Esophagus (tissue), 2 donors: ENCODE data around the gene FEZF1. TPM values are rescaled to one million over a fixed set of nuclear protein-coding genes. Genes with fewer than 3 reads are reported as not detected.

Experiments used
- H3K27ac ChIP-seq, 2 donors: one replicate each; pipeline ENCODE4 v1.5.1; 2013; ENCODE audit warnings: low read depth in 2 of 2, mild to moderate bottlenecking in 2 of 2, inconsistent platforms in 1 of 2, low read length in 1 of 2, moderate library complexity in 1 of 2
- H3K27me3 ChIP-seq, 2 donors: one replicate each; pipeline ENCODE4 v1.6.1; 2013; ENCODE audit warnings: low read length in 2 of 2, control low read depth in 1 of 2, mild to moderate bottlenecking in 1 of 2; ENCODE audit not compliant: insufficient read depth in 2 of 2, control insufficient read depth in 1 of 2
- H3K36me3 ChIP-seq, 2 donors: one replicate each; pipeline ENCODE4 v1.6.1; 2013; ENCODE audit warnings: low read length in 1 of 2; ENCODE audit not compliant: control insufficient read depth in 2 of 2, insufficient read depth in 2 of 2
- H3K4me1 ChIP-seq, 2 donors: one replicate each; pipeline ENCODE4 v1.6.1; 2013; ENCODE audit warnings: low read length in 1 of 2; ENCODE audit not compliant: control insufficient read depth in 2 of 2, insufficient read depth in 2 of 2
- H3K4me3 ChIP-seq, 2 donors: one replicate each; pipeline ENCODE4 v1.5.1; 2013; ENCODE audit warnings: low read length in 2 of 2, mild to moderate bottlenecking in 2 of 2, low read depth in 1 of 2, moderate library complexity in 1 of 2
- H3K9me3 ChIP-seq, 2 donors: one replicate each; pipeline ENCODE4 v1.6.1; 2013; ENCODE audit warnings: mild to moderate bottlenecking in 2 of 2, low read depth in 1 of 2, low read length in 1 of 2, moderate library complexity in 1 of 2; ENCODE audit not compliant: control insufficient read depth in 2 of 2, insufficient read depth in 1 of 2
- WGBS, 2 donors: extraction: QIAGEN DNeasy Blood & Tissue Kit; methylation state at CpG; one replicate each; pipeline ENCODE4 v1.1.7; 2013; 5-methylcytosine and 5-hydroxymethylcytosine counted together
- polyA plus RNA-seq, 2 donors: library from polyadenylated mRNA; stranded (reverse); fragments of 200-250 nt; gene quantifications; one replicate each; pipeline ENCODE4 v1.2.3, GENCODE V29; 2013
- donor health status: healthy with polysubstance abuse.
- donor health status: Bipolar disorder and iron deficiency.

The FEZF1 gene
- polyA plus RNA-seq, 2 donors, result not detected

- 8 to 15% methylated on average over 1 of the region's 1 CpG for WGBS, 2 donors
Observed at GRCh38 chr7:122255454-122255853, 49.1 kb downstream of the FEZF1 start.

More at GRCh38 chr7:122255454-122255853, 49.1 kb downstream of the FEZF1 start:
- Histone ChIP-seq H3K36me3 (no peaks in the 10 kb centered on the region), H3K4me1 (no peaks in the 10 kb centered on the region), H3K9me3 (no peaks in the 10 kb centered on the region), H3K27ac (no peak overlapping the region), H3K27me3 (no peaks in the 10 kb centered on the region), H3K4me3 (no peak overlapping the region)

Other genes with a start within 250 kb of the FEZF1 start
- 1 to 10 TPM; 4.3 to 6.0 TPM for gene AASS, start 160.5 kb downstream of the FEZF1 start, polyA plus RNA-seq